Measurements from ENCODE around the gene GPATCH2. TPM values are rescaled to one million over a fixed set of nuclear protein-coding genes. Genes with fewer than 3 reads are reported as not detected.
"Not testable (repeated sequence)": the region's sequence is repeated elsewhere in the genome, so short reads cannot be mapped to it uniquely, and the experiment has no call there.

Gene GPATCH2
- total RNA-seq, 2 experiments from 2014 or later, result 10.0 to 11.9 TPM

GRCh38 chr1:217528271-217528670 is 102.6 kb downstream of the GPATCH2 start:
- POLR2A ChIA-PET, result no interaction called here
- no peak overlapping the region for H3K27ac Mint-ChIP-seq
- H3K9me3 Mint-ChIP-seq, result no peaks in the 10 kb centered on the region
- H3K4me3 Mint-ChIP-seq, result no peak overlapping the region
- H3K27me3 Mint-ChIP-seq, result no peaks in the 10 kb centered on the region
- DNase-seq, result no peak
- H3K4me1 Mint-ChIP-seq, result no peaks in the 10 kb centered on the region
- peaks cover 5% of the 10 kb centered on the region for H3K36me3 Mint-ChIP-seq
- no peak for ATAC-seq (ENCODE audit: low read depth)

GRCh38 chr1:217527151-217527550 is 103.7 kb downstream of the GPATCH2 start:
- Mint-ChIP-seq H3K27ac (no peak overlapping the region), H3K36me3 (peaks cover 2% of the 10 kb centered on the region), H3K9me3 (no peaks in the 10 kb centered on the region), H3K27me3 (no peaks in the 10 kb centered on the region), H3K4me1 (no peaks in the 10 kb centered on the region), H3K4me3 (no peak overlapping the region)
- DNase-seq (no peak), ATAC-seq (ENCODE audit: low read depth) (no peak)
- POLR2A ChIA-PET, result no interaction called here

GRCh38 chr1:217526636-217527035 is 104.3 kb downstream of the GPATCH2 start:
- POLR2A ChIA-PET, result no interaction called here
- H3K27ac Mint-ChIP-seq, result no peak overlapping the region
- H3K36me3 Mint-ChIP-seq, result peaks cover 2% of the 10 kb centered on the region
- H3K27me3 Mint-ChIP-seq, result no peaks in the 10 kb centered on the region
- no peak for ATAC-seq (ENCODE audit: low read depth)
- no peaks in the 10 kb centered on the region for H3K9me3 Mint-ChIP-seq
- no peak overlapping the region for H3K4me3 Mint-ChIP-seq
- no peaks in the 10 kb centered on the region for H3K4me1 Mint-ChIP-seq
- DNase-seq, result no peak

GRCh38 chr1:217525773-217526490 is 105.0 kb downstream of the GPATCH2 start:
- Mint-ChIP-seq H3K27ac (no peak overlapping the region), H3K27me3 (no peaks in the 10 kb centered on the region)

GRCh38 chr1:217524787-217525520 is 105.9 kb downstream of the GPATCH2 start:
- peaks cover 2% of the 10 kb centered on the region for H3K36me3 Mint-ChIP-seq
- POLR2A ChIA-PET, result no interaction called here
- ATAC-seq (ENCODE audit: low read depth), result no peak
- no peaks in the 10 kb centered on the region for H3K9me3 Mint-ChIP-seq
- H3K27me3 Mint-ChIP-seq, result no peaks in the 10 kb centered on the region
- DNase-seq, result no peak
- H3K27ac Mint-ChIP-seq, result no peak overlapping the region
- H3K4me3 Mint-ChIP-seq, result no peak overlapping the region
- H3K4me1 Mint-ChIP-seq, result no peaks in the 10 kb centered on the region

More at GRCh38 chr1:217525773-217526490, 105.0 kb downstream of the GPATCH2 start:
- POLR2A ChIA-PET, result no interaction called here
- H3K9me3 Mint-ChIP-seq, result no peaks in the 10 kb centered on the region
- H3K36me3 Mint-ChIP-seq, result peaks cover 2% of the 10 kb centered on the region
- H3K4me1 Mint-ChIP-seq, result no peaks in the 10 kb centered on the region
- DNase-seq (no peak), ATAC-seq (ENCODE audit: low read depth) (no peak)
- H3K4me3 Mint-ChIP-seq, result no peak overlapping the region

GRCh38 chr1:217523921-217524320 is 107.0 kb downstream of the GPATCH2 start:
- DNase-seq; H3K36me3 Mint-ChIP-seq; ATAC-seq (ENCODE audit: low read depth); H3K9me3 Mint-ChIP-seq; H3K4me1 Mint-ChIP-seq; H3K27me3 Mint-ChIP-seq; POLR2A ChIA-PET; H3K4me3 Mint-ChIP-seq; H3K27ac Mint-ChIP-seq: not testable (repeated sequence)

- Mint-ChIP-seq H3K36me3 (no peaks in the 10 kb centered on the region), H3K4me3 (no peak overlapping the region), H3K27ac (no peak overlapping the region), H3K9me3 (no peaks in the 10 kb centered on the region), H3K4me1 (no peaks in the 10 kb centered on the region), H3K27me3 (no peaks in the 10 kb centered on the region)
- POLR2A ChIA-PET, result no interaction called here
- ATAC-seq (ENCODE audit: low read depth), result no peak
- DNase-seq, result no peak
Observed at GRCh38 chr1:217522277-217522676, 108.6 kb downstream of the GPATCH2 start.

GRCh38 chr1:217521317-217521716 is 109.6 kb downstream of the GPATCH2 start:
- Mint-ChIP-seq H3K9me3 (no peaks in the 10 kb centered on the region), H3K4me3 (no peak overlapping the region), H3K27ac (no peak overlapping the region), H3K36me3 (no peaks in the 10 kb centered on the region), H3K4me1 (no peaks in the 10 kb centered on the region), H3K27me3 (no peaks in the 10 kb centered on the region)
- POLR2A ChIA-PET, result no interaction called here
- ATAC-seq (ENCODE audit: low read depth) (no peak), DNase-seq (no peak)

GRCh38 chr1:217506878-217507277 is 124.0 kb downstream of the GPATCH2 start:
- no peaks in the 10 kb centered on the region for H3K4me1 Mint-ChIP-seq
- no peak for DNase-seq
- H3K27ac Mint-ChIP-seq, result no peak overlapping the region
- no peak for ATAC-seq (ENCODE audit: low read depth)
- no peaks in the 10 kb centered on the region for H3K9me3 Mint-ChIP-seq
- no peak overlapping the region for H3K4me3 Mint-ChIP-seq
- peaks cover 8% of the 10 kb centered on the region for H3K36me3 Mint-ChIP-seq
- POLR2A ChIA-PET, result no interaction called here
- no peaks in the 10 kb centered on the region for H3K27me3 Mint-ChIP-seq

GRCh38 chr1:217498209-217498608 is 132.7 kb downstream of the GPATCH2 start:
- Mint-ChIP-seq H3K4me3 (no peak overlapping the region), H3K27ac (no peak overlapping the region), H3K9me3 (no peaks in the 10 kb centered on the region), H3K27me3 (no peaks in the 10 kb centered on the region), H3K36me3 (peaks cover 5% of the 10 kb centered on the region), H3K4me1 (peaks cover 1% of the 10 kb centered on the region)
- DNase-seq (no peak), ATAC-seq (ENCODE audit: low read depth) (no peak)
- POLR2A ChIA-PET, result no interaction called here

GRCh38 chr1:217495249-217495648 is 135.6 kb downstream of the GPATCH2 start:
- ATAC-seq (ENCODE audit: low read depth) (no peak), DNase-seq (no peak)
- no peak overlapping the region for H3K4me3 Mint-ChIP-seq
- POLR2A ChIA-PET, result no interaction called here
- H3K27me3 Mint-ChIP-seq, result no peaks in the 10 kb centered on the region
- H3K9me3 Mint-ChIP-seq, result no peaks in the 10 kb centered on the region
- no peak overlapping the region for H3K27ac Mint-ChIP-seq
- peaks cover 8% of the 10 kb centered on the region for H3K36me3 Mint-ChIP-seq
- H3K4me1 Mint-ChIP-seq, result peaks cover 1% of the 10 kb centered on the region

GRCh38 chr1:217494767-217495166 is 136.1 kb downstream of the GPATCH2 start:
- POLR2A ChIA-PET, result no interaction called here
- H3K36me3 Mint-ChIP-seq, result peaks cover 9% of the 10 kb centered on the region
- no peak overlapping the region for H3K27ac Mint-ChIP-seq
- H3K9me3 Mint-ChIP-seq, result no peaks in the 10 kb centered on the region
- H3K4me3 Mint-ChIP-seq, result no peak overlapping the region
- peaks cover 1% of the 10 kb centered on the region for H3K4me1 Mint-ChIP-seq
- ATAC-seq (ENCODE audit: low read depth) (no peak), DNase-seq (no peak)
- H3K27me3 Mint-ChIP-seq, result no peaks in the 10 kb centered on the region

- H3K4me3 Mint-ChIP-seq, result no peak overlapping the region
- no peak for DNase-seq
- peaks cover 1% of the 10 kb centered on the region for H3K4me1 Mint-ChIP-seq
- H3K27ac Mint-ChIP-seq, result no peak overlapping the region
- no peaks in the 10 kb centered on the region for H3K9me3 Mint-ChIP-seq
- no peak for ATAC-seq (ENCODE audit: low read depth)
- no peaks in the 10 kb centered on the region for H3K27me3 Mint-ChIP-seq
- POLR2A ChIA-PET, result no interaction called here
- H3K36me3 Mint-ChIP-seq, result peaks cover 9% of the 10 kb centered on the region
Observed at GRCh38 chr1:217493290-217493689, 137.6 kb downstream of the GPATCH2 start.

GRCh38 chr1:217484871-217485270 is 146.0 kb downstream of the GPATCH2 start:
- Mint-ChIP-seq H3K27me3 (no peaks in the 10 kb centered on the region), H3K4me3 (no peak overlapping the region), H3K4me1 (peaks cover 22% of the 10 kb centered on the region), H3K36me3 (peaks cover 14% of the 10 kb centered on the region), H3K27ac (no peak overlapping the region), H3K9me3 (peaks cover 4% of the 10 kb centered on the region)
- POLR2A ChIA-PET, result no interaction called here
- DNase-seq (no peak), ATAC-seq (ENCODE audit: low read depth) (no peak)

All from activated naive CD8-positive, alpha-beta T cell treated with anti-CD3 and anti-CD28 coated beads, Interleukin-2, amount 10 ng/mL, durations not matched to agents 7 days and 5 days (primary cell).